Right lobe of liver (tissue), 6 donors: ENCODE results near the gene KCNT1. TPM values are rescaled to one million over a fixed set of nuclear protein-coding genes. Genes with fewer than 3 reads are reported as not detected.

Source experiments
- ATAC-seq, 4 donors: fragments of 200-7000 bp; cut with Tn5 transposase; one replicate each; pipeline ENCODE4 v1.9.1; 2020; ENCODE audit warnings: mild to moderate bottlenecking in 4 of 4, moderate library complexity in 4 of 4
- DNase-seq, 3 donors: peaks; one replicate each; pipeline ENCODE4 v3.0.0-alpha.2; 2020
- H3K27ac ChIP-seq, 3 donors: fragments of 200-600 bp; one replicate each; pipeline ENCODE4 v1.8.0; 2022
- H3K27me3 ChIP-seq, 2 donors: fragments of 200-600 bp; one replicate each; pipeline ENCODE4 v1.8.0; 2022
- H3K36me3 ChIP-seq, 4 donors: fragments of 200-600 bp; sonication (generic) in 1 of 4; one replicate each; pipeline versions ENCODE4 v1.5.1 to v1.8.0; 2017 to 2022; ENCODE audit warnings: control low read depth in 1 of 4
- H3K4me1 ChIP-seq, 4 donors: fragments of 200-600 bp; sonication (generic) in 1 of 4; one replicate each; pipeline versions ENCODE4 v1.5.1 to v1.8.0; 2017 to 2022; ENCODE audit warnings: control low read depth in 1 of 4
- H3K4me3 ChIP-seq, 3 donors: fragments of 200-600 bp; one replicate each; pipeline ENCODE4 v1.8.0; 2022
- H3K9me3 ChIP-seq, 4 donors: fragments of 200-600 bp; sonication (generic) in 1 of 4; one replicate each; pipeline versions ENCODE4 v1.5.1 to v1.8.0; 2017 to 2022; ENCODE audit warnings: control low read depth in 1 of 4
- POLR2A ChIP-seq: fragments of 450-650 bp; IDR thresholded peaks from one replicate; pipeline ENCODE4 v1.6.1; 2017; ENCODE audit warnings: antibody characterized with exemption, mild to moderate bottlenecking
- WGBS: methylation state at CpG from one replicate; pipeline ENCODE4 v1.1.6; 2018; ENCODE audit warnings: low coverage, low lambda C conversion rate; ENCODE audit not compliant: insufficient coverage; ENCODE audit errors: missing lambda C conversion rate; 5-methylcytosine and 5-hydroxymethylcytosine counted together
- intact Hi-C, 2 donors: fragments of 100-400 bp; cut with DNase I; formaldehyde crosslinking; loops; one replicate each; pipeline versions ENCODE4 v1.11.2 to v1.14.1; 2022
- total RNA-seq, 6 experiments: library from RNA; depleted of rRNA in 2 of 6; stranded (reverse); fragments of >200 nt in 2 of 6; fragmentation: NEBNext Ultra II Directional in 3 of 6; extraction: Animal tissue kit (Norgen Biotek cat#: 25700) in 3 of 6; gene quantifications; one replicate each; pipeline versions ENCODE4 v1.1.0 to v1.2.4, GENCODE V29; 2016 to 2023
- TF ChIP-seq, protein P1 (sequence below), 4 donors: fragments of 200-600 bp in 3 of 4; fragments of 450-650 bp in 1 of 4; IDR thresholded peaks; one replicate each; pipeline versions ENCODE4 v1.5.1 to v1.8.0; 2016 to 2022; ENCODE audit warnings: antibody characterized with exemption in 4 of 4, mild to moderate bottlenecking in 2 of 4
- donor health status: DM: no; HTN: yes; CAD: no.
- donor health status: DM: no; HTN: no; CAD: no.
- donor health status: DM: no; HTN: no; CAD: no.
- donor health status: DM: no; HTN: yes; CAD: no.
- donor health status: DM: no; HTN: yes; CAD: no.

Gene KCNT1
- total RNA-seq, 6 experiments from 2014 or later = not detected

GRCh38 chr9:135756576-135756975, 54.6 kb downstream of the KCNT1 start:
- WGBS = no CpG with 5 or more reads among the region's 10 CpGs
- no peak for ATAC-seq
- no peaks in the 10 kb centered on the region for H3K4me1 ChIP-seq
- H3K9me3 ChIP-seq = no peaks in the 10 kb centered on the region
- DNase-seq = no peak
- TF ChIP-seq, protein P1, sequence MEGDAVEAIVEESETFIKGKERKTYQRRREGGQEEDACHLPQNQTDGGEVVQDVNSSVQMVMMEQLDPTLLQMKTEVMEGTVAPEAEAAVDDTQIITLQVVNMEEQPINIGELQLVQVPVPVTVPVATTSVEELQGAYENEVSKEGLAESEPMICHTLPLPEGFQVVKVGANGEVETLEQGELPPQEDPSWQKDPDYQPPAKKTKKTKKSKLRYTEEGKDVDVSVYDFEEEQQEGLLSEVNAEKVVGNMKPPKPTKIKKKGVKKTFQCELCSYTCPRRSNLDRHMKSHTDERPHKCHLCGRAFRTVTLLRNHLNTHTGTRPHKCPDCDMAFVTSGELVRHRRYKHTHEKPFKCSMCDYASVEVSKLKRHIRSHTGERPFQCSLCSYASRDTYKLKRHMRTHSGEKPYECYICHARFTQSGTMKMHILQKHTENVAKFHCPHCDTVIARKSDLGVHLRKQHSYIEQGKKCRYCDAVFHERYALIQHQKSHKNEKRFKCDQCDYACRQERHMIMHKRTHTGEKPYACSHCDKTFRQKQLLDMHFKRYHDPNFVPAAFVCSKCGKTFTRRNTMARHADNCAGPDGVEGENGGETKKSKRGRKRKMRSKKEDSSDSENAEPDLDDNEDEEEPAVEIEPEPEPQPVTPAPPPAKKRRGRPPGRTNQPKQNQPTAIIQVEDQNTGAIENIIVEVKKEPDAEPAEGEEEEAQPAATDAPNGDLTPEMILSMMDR (IDR thresholded peaks at IDR 0.05) = no peak
- TF ChIP-seq POLR2A = no peak
- H3K4me3 ChIP-seq = no peak overlapping the region
- no peaks in the 10 kb centered on the region for H3K27me3 ChIP-seq
- intact Hi-C loops = no loop called here
- no peak overlapping the region for H3K27ac ChIP-seq
- no peaks in the 10 kb centered on the region for H3K36me3 ChIP-seq

GRCh38 chr9:135757356-135757755, 55.4 kb downstream of the KCNT1 start:
- TF ChIP-seq, protein P1 (IDR thresholded peaks at IDR 0.05) = no peak
- TF ChIP-seq POLR2A = no peak
- no peak overlapping the region for H3K4me3 ChIP-seq
- intact Hi-C loops = no loop called here
- H3K27ac ChIP-seq = no peak overlapping the region
- no peaks in the 10 kb centered on the region for H3K4me1 ChIP-seq
- no peaks in the 10 kb centered on the region for H3K27me3 ChIP-seq
- H3K9me3 ChIP-seq = no peaks in the 10 kb centered on the region
- H3K36me3 ChIP-seq = no peaks in the 10 kb centered on the region
- DNase-seq (no peak), ATAC-seq (no peak)
- WGBS = no CpG with 5 or more reads among the region's 14 CpGs

DNA sequence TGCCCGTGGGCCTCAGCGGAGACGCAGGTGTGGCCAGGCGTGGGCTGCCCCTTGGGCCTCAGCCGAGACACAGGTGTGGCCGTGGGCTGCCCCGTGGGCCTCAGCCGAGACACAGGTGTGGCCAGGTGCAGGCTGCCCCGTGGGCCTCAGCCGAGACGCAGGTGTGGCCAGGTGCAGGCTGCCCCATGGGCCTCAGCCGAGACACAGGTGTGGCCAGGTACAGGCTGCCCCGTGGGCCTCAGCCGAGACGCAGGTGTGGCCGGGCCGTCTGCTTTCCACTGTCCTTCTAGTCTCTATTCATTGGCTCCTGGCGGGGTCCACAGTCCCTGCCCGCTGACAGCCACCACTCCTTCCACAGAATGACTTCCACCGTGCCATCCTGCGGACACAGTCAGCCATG, 56.1 kb downstream of the KCNT1 start:
- intact Hi-C loops = no loop called here
- H3K36me3 ChIP-seq = no peaks in the 10 kb centered on the region
- no peaks in the 10 kb centered on the region for H3K4me1 ChIP-seq
- no peaks in the 10 kb centered on the region for H3K27me3 ChIP-seq
- no peak overlapping the region for H3K27ac ChIP-seq
- no peak for ATAC-seq
- no peaks in the 10 kb centered on the region for H3K9me3 ChIP-seq
- no peak for DNase-seq
- no peak overlapping the region for H3K4me3 ChIP-seq
- TF ChIP-seq POLR2A = no peak
- TF ChIP-seq, protein P1 (IDR thresholded peaks at IDR 0.05) = no peak
- WGBS = no CpG with 5 or more reads among the region's 21 CpGs

DNA sequence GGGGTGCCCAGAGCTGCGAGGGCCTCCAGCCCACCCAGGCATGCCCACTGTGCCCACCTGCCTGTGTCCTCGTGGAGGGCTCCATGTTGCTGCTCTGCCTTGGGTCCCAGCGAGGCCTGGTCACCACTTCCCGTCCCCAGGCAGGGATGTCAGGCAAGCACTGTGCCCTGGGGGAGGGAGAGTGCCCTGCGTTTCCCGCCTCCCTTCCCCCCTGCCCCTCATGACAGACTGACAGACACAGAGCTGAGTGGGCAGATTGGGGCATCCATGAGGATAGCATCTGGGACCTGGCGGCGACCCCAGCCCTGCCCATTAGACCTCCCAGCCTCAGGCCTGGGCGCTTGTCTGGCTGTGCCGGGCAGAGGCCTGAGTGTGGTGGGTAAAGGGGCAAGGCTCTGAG, 56.9 kb downstream of the KCNT1 start:
- intact Hi-C loops = no loop called here

More for the DNA sequence above, 56.9 kb downstream of the KCNT1 start:
- TF ChIP-seq POLR2A = no peak
- TF ChIP-seq, protein P1 (IDR thresholded peaks at IDR 0.05) = no peak
- H3K9me3 ChIP-seq = no peaks in the 10 kb centered on the region
- no peak for ATAC-seq
- no peak overlapping the region for H3K27ac ChIP-seq
- H3K36me3 ChIP-seq = no peaks in the 10 kb centered on the region
- H3K4me3 ChIP-seq = no peak overlapping the region
- WGBS = no CpG with 5 or more reads among the region's 10 CpGs
- no peaks in the 10 kb centered on the region for H3K27me3 ChIP-seq
- DNase-seq = no peak
- H3K4me1 ChIP-seq = no peaks in the 10 kb centered on the region
